ENCODE measurements around the gene MYO1G. TPM values are rescaled to one million over a fixed set of nuclear protein-coding genes. Genes with fewer than 3 reads are reported as not detected.

Gene MYO1G
- total RNA-seq, 2 experiments from 2014 or later, result 155 to 157 TPM

- Mint-ChIP-seq H3K4me3 (no peak overlapping the region), H3K9me3 (no peaks in the 10 kb centered on the region), H3K36me3 (ENCODE audit: low read depth) (no peaks in the 10 kb centered on the region), H3K27me3 (peaks cover 9% of the 10 kb centered on the region), H3K27ac (no peak overlapping the region), H3K4me1 (ENCODE audit: low read depth) (no peaks in the 10 kb centered on the region)
- ATAC-seq (ENCODE audit: poor library complexity) (no peak), DNase-seq (no peak)
- ChIA-PET POLR2A (no interaction called here), CTCF (no interaction called here)
- no peak for TF ChIP-seq CTCF (IDR thresholded peaks at IDR 0.05)
- Histone ChIP-seq H3K36me3 (ENCODE audit: insufficient read depth, low read length) (no peaks in the 10 kb centered on the region), H3K27ac (ENCODE audit: low read depth in 1 of 2, low read length in 2 of 2) (no peak overlapping the region), H3K9me3 (ENCODE audit: control insufficient read depth in 1 of 2, insufficient read depth in 1 of 2, low read length in 2 of 2) (no peaks in the 10 kb centered on the region), H3K4me1 (ENCODE audit: insufficient read depth, low read length) (no peaks in the 10 kb centered on the region), H3K27me3 (ENCODE audit: control insufficient read depth in 1 of 2, insufficient read depth in 2 of 2, low read length in 2 of 2) (no peaks in the 10 kb centered on the region), H3K4me3 (ENCODE audit: low read length) (no peak overlapping the region)
- intact Hi-C loops (cut with DNase I, micrococcal nuclease), result no loop called here
These were observed 41.4 kb downstream of the MYO1G start for GRCh38 chr7:44937426-44937825.

DNA sequence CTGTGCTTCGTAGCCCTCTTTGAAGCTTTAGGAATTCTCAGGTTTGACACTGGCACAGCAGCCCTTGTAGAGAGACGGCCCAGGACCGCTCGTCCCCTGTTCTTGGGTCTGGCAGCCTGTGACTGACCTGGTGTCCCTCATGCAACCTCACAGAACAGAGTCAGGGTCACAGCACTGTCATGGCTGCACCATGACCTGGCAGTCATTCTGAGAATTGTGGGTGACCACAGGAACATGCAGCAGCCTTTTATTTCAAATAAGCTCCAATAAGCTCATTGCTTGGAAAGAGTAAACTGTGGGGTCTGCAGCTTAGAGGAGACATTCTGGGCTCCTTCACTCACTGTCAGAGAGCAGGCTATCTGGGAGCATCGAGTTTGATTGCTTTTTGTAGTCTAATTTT lies 42.5 kb downstream of the MYO1G start:
- no peaks in the 10 kb centered on the region for H3K27me3 ChIP-seq (ENCODE audit: control insufficient read depth in 1 of 2, insufficient read depth in 2 of 2, low read length in 2 of 2)
- no peak overlapping the region for H3K4me3 ChIP-seq (ENCODE audit: low read length)
- no peak for DNase-seq
- no peaks in the 10 kb centered on the region for H3K4me1 Mint-ChIP-seq (ENCODE audit: low read depth)
- no peak for ATAC-seq (ENCODE audit: poor library complexity)
- CTCF ChIA-PET, result no interaction called here
- no peaks in the 10 kb centered on the region for H3K9me3 Mint-ChIP-seq
- H3K27me3 Mint-ChIP-seq, result peaks cover 9% of the 10 kb centered on the region
- no peaks in the 10 kb centered on the region for H3K9me3 ChIP-seq (ENCODE audit: control insufficient read depth in 1 of 2, insufficient read depth in 1 of 2, low read length in 2 of 2)
- no peak for TF ChIP-seq CTCF (IDR thresholded peaks at IDR 0.05)
- no peaks in the 10 kb centered on the region for H3K36me3 ChIP-seq (ENCODE audit: insufficient read depth, low read length)
- POLR2A ChIA-PET, result no interaction called here
- H3K36me3 Mint-ChIP-seq (ENCODE audit: low read depth), result no peaks in the 10 kb centered on the region
- no peak overlapping the region for H3K27ac Mint-ChIP-seq
- intact Hi-C loops (cut with DNase I, micrococcal nuclease), result no loop called here
- H3K4me1 ChIP-seq (ENCODE audit: insufficient read depth, low read length), result no peaks in the 10 kb centered on the region
- no peak overlapping the region for H3K27ac ChIP-seq (ENCODE audit: low read depth in 1 of 2, low read length in 2 of 2)
- H3K4me3 Mint-ChIP-seq, result no peak overlapping the region

DNA sequence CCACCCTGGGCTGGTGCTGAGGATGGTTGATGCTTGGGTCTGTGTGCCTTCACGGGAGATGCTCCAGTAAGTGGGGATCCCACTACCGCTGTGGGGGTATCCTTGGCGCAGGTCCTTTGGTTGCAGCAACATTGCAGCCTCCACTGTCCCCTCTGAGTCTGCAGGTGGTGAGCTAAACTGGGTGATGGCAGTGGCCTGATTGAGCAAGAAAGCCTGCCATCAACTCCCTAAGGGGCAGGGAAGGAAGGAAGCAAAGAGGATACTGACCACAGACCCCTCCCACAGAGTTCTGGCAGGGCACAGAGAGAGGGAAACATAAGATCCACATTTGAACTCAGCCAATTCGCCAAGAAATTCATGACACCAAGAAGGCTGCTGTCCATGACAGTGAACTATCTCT lies 43.2 kb downstream of the MYO1G start:
- no peaks in the 10 kb centered on the region for H3K9me3 Mint-ChIP-seq
- Histone ChIP-seq H3K9me3 (ENCODE audit: control insufficient read depth in 1 of 2, insufficient read depth in 1 of 2, low read length in 2 of 2) (no peaks in the 10 kb centered on the region), H3K4me1 (ENCODE audit: insufficient read depth, low read length) (no peaks in the 10 kb centered on the region), H3K36me3 (ENCODE audit: insufficient read depth, low read length) (no peaks in the 10 kb centered on the region), H3K27ac (ENCODE audit: low read depth in 1 of 2, low read length in 2 of 2) (no peak overlapping the region), H3K27me3 (ENCODE audit: control insufficient read depth in 1 of 2, insufficient read depth in 2 of 2, low read length in 2 of 2) (no peaks in the 10 kb centered on the region), H3K4me3 (ENCODE audit: low read length) (no peak overlapping the region)
- no peak for ATAC-seq (ENCODE audit: poor library complexity)
- ChIA-PET POLR2A (no interaction called here), CTCF (no interaction called here)
- TF ChIP-seq CTCF (IDR thresholded peaks at IDR 0.05), result no peak
- H3K4me3 Mint-ChIP-seq, result no peak overlapping the region
- no peaks in the 10 kb centered on the region for H3K36me3 Mint-ChIP-seq (ENCODE audit: low read depth)
- H3K27me3 Mint-ChIP-seq, result peaks cover 9% of the 10 kb centered on the region
- no peak for DNase-seq
- H3K27ac Mint-ChIP-seq, result no peak overlapping the region
- intact Hi-C loops (cut with DNase I, micrococcal nuclease), result no loop called here
- H3K4me1 Mint-ChIP-seq (ENCODE audit: low read depth), result no peaks in the 10 kb centered on the region
